Vagina (tissue), 2 donors: ENCODE measurements around the gene IFNG-AS1. TPM values are rescaled to one million over a fixed set of nuclear protein-coding genes. Genes with fewer than 3 reads are reported as not detected.

Experiments
- DNase-seq, 2 donors: peaks; one replicate each; pipeline ENCODE4 v3.0.0-alpha.2; 2017; ENCODE audit errors: extremely low spot score in 2 of 2
- H3K27ac ChIP-seq: fragments of 200-600 bp; sonication (generic); one replicate; pipeline ENCODE4 v1.5.1; 2019
- H3K27me3 ChIP-seq: fragments of 200-600 bp; sonication (generic); one replicate; pipeline ENCODE4 v1.5.1; 2019
- H3K36me3 ChIP-seq, 2 donors: fragments of 200-600 bp; sonication (generic); one replicate each; pipeline ENCODE4 v1.5.1; 2017 to 2019
- H3K4me1 ChIP-seq: fragments of 200-600 bp; sonication (generic); one replicate; pipeline ENCODE4 v1.5.1; 2019
- H3K4me3 ChIP-seq, 2 donors: fragments of 200-600 bp; sonication (generic); 1 replicate in 1 of 2; 2 replicates in 1 of 2; pipeline ENCODE4 v1.5.1; 2016 to 2019
- H3K9me3 ChIP-seq: fragments of 200-600 bp; sonication (generic); one replicate; pipeline ENCODE4 v1.5.1; 2019
- CTCF ChIP-seq, 3 experiments: fragments of 450-650 bp in 2 of 3; fragments of 200-600 bp in 1 of 3; sonication (generic) in 1 of 3; IDR thresholded peaks; one replicate each; pipeline ENCODE4 v1.5.1; 2017 to 2019; ENCODE audit warnings: antibody characterized with exemption in 3 of 3, mild to moderate bottlenecking in 2 of 3, moderate library complexity in 2 of 3
- POLR2A ChIP-seq, 2 donors: fragments of 450-650 bp; IDR thresholded peaks; one replicate each; pipeline ENCODE4 v1.6.1; 2017; ENCODE audit warnings: antibody characterized with exemption in 2 of 2, mild to moderate bottlenecking in 2 of 2, moderate library complexity in 2 of 2
- POLR2AphosphoS5 ChIP-seq, 2 donors: sonication (generic); formaldehyde crosslinking; IDR thresholded peaks; one replicate each; pipeline ENCODE4 v1.9.0; 2017; ENCODE audit warnings: antibody characterized with exemption in 2 of 2, mild to moderate bottlenecking in 2 of 2, low read depth in 1 of 2; ENCODE audit not compliant: insufficient read depth in 1 of 2
- intact Hi-C: fragments of 100-400 bp; cut with DNase I; formaldehyde crosslinking; loops from one replicate; pipeline ENCODE4 v1.15.1; 2023
- total RNA-seq: library from RNA; depleted of rRNA; stranded (reverse); fragments of >200 nt; gene quantifications from one replicate; pipeline ENCODE4 v1.2.3, GENCODE V29; 2016

The IFNG-AS1 gene
- total RNA-seq, 1 donor from 2014 or later: not detected

DNA sequence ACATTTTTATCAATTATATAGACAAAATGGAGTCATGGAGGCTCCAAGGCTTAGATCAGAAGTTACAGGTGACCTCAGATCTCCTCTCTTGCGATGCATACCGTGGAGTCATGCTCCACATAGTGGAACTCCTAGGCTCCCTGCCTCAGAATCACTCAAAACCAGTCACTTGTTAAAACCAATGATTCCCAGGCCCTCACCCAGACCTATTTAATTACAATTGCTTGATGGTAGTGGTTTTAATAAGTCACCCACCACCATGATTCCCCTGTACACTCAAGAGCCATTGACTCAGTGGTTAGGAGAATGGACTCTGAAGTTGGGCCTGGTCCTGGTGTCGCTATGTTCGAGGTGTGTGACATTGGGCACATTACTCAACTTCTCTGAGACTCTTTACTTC is 26.9 kb downstream of the IFNG-AS1 start:
- H3K9me3 ChIP-seq: no peaks in the 10 kb centered on the region
- no peaks in the 10 kb centered on the region for H3K27me3 ChIP-seq
- intact Hi-C loops: no loop called here
- no peak for DNase-seq
- no peaks in the 10 kb centered on the region for H3K4me1 ChIP-seq
- no peak overlapping the region for H3K4me3 ChIP-seq
- no peak overlapping the region for H3K27ac ChIP-seq
- TF ChIP-seq POLR2AphosphoS5 (IDR thresholded peaks at IDR 0.05; ENCODE audit: insufficient read depth in 1 of 2, low read depth in 1 of 2): no peak
- TF ChIP-seq CTCF (IDR thresholded peaks at IDR 0.05): no peak
- TF ChIP-seq POLR2A (IDR thresholded peaks at IDR 0.05): no peak
- no peaks in the 10 kb centered on the region for H3K36me3 ChIP-seq

- no peak for TF ChIP-seq POLR2A (IDR thresholded peaks at IDR 0.05)
- TF ChIP-seq POLR2AphosphoS5 (IDR thresholded peaks at IDR 0.05; ENCODE audit: insufficient read depth in 1 of 2, low read depth in 1 of 2): no peak
- TF ChIP-seq CTCF (IDR thresholded peaks at IDR 0.05): no peak
- H3K27me3 ChIP-seq: no peaks in the 10 kb centered on the region
- DNase-seq: no peak
- intact Hi-C loops: no loop called here
- H3K27ac ChIP-seq: no peak overlapping the region
- no peak overlapping the region for H3K4me3 ChIP-seq
- H3K4me1 ChIP-seq: no peaks in the 10 kb centered on the region
- no peaks in the 10 kb centered on the region for H3K9me3 ChIP-seq
- H3K36me3 ChIP-seq: no peaks in the 10 kb centered on the region
Measured at GRCh38 chr12:68018315-68018714, 29.1 kb downstream of the IFNG-AS1 start.

- TF ChIP-seq POLR2A (IDR thresholded peaks at IDR 0.05) (no peak), POLR2AphosphoS5 (IDR thresholded peaks at IDR 0.05; ENCODE audit: insufficient read depth in 1 of 2, low read depth in 1 of 2) (no peak), CTCF (IDR thresholded peaks at IDR 0.05) (no peak)
- DNase-seq: no peak
- no peak overlapping the region for H3K27ac ChIP-seq
- no peak overlapping the region for H3K4me3 ChIP-seq
- H3K9me3 ChIP-seq: no peaks in the 10 kb centered on the region
- no peaks in the 10 kb centered on the region for H3K36me3 ChIP-seq
- H3K27me3 ChIP-seq: no peaks in the 10 kb centered on the region
- intact Hi-C loops: no loop called here
- H3K4me1 ChIP-seq: no peaks in the 10 kb centered on the region
Measured at GRCh38 chr12:68020049-68020448, 30.8 kb downstream of the IFNG-AS1 start.

- Histone ChIP-seq H3K4me3 (no peak overlapping the region), H3K27ac (no peak overlapping the region), H3K4me1 (no peaks in the 10 kb centered on the region), H3K36me3 (no peaks in the 10 kb centered on the region), H3K9me3 (no peaks in the 10 kb centered on the region), H3K27me3 (no peaks in the 10 kb centered on the region)
- intact Hi-C loops: no loop called here
- no peak for DNase-seq
- TF ChIP-seq POLR2A (IDR thresholded peaks at IDR 0.05): no peak
- no peak for TF ChIP-seq POLR2AphosphoS5 (IDR thresholded peaks at IDR 0.05; ENCODE audit: insufficient read depth in 1 of 2, low read depth in 1 of 2)
- no peak for TF ChIP-seq CTCF (IDR thresholded peaks at IDR 0.05)
Measured at GRCh38 chr12:68020699-68021098, 31.5 kb downstream of the IFNG-AS1 start.

DNA sequence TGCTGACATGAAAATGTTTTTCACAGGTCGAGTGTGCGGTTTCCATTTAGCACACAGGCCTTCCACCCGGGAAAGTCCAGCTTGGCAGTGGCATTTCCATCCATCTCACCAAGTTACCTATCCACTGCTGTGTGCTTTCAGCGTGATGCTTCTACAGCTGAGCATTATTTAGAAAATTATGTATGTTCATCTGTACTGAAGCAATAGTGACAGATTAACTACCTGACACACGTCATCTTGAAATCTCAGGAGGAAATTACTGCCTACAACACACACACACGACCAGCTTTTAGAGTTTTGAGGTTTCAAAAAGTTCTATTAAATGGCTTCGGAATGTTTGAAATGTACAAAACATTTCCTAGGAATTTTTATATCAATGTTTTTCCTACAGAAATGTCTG is 39.4 kb downstream of the IFNG-AS1 start:
- no peak overlapping the region for H3K4me3 ChIP-seq
- no peaks in the 10 kb centered on the region for H3K27me3 ChIP-seq
- no peaks in the 10 kb centered on the region for H3K9me3 ChIP-seq
- H3K27ac ChIP-seq: no peak overlapping the region
- intact Hi-C loops: no loop called here
- no peak for DNase-seq
- no peaks in the 10 kb centered on the region for H3K36me3 ChIP-seq
- TF ChIP-seq POLR2A (IDR thresholded peaks at IDR 0.05) (no peak), CTCF (IDR thresholded peaks at IDR 0.05) (no peak), POLR2AphosphoS5 (IDR thresholded peaks at IDR 0.05; ENCODE audit: insufficient read depth in 1 of 2, low read depth in 1 of 2) (no peak)
- no peaks in the 10 kb centered on the region for H3K4me1 ChIP-seq
